NCI-H774 (cell line): Measurements from ENCODE around the gene GPD1L.
"Not testable (repeated sequence)": the region's sequence is repeated elsewhere in the genome, so short reads cannot be mapped to it uniquely, and the experiment has no call there.

Source experiments
- DNase-seq: peaks from one replicate; lab custom pipeline; 2025; lab: John Stamatoyannopoulos, UW

Gene GPD1L

GRCh38 chr3:32106132-32106928 is at the start of gene GPD1L:
Gene GPD1L (plus strand): TSS chr3:32106620. CDS start chr3:32106712, 92 bp downstream.
- DNase-seq, result peak; percentile 87

GRCh38 chr3:32058465-32058864 is 48.0 kb upstream of the GPD1L start:
- DNase-seq, result not testable (repeated sequence)

DNA sequence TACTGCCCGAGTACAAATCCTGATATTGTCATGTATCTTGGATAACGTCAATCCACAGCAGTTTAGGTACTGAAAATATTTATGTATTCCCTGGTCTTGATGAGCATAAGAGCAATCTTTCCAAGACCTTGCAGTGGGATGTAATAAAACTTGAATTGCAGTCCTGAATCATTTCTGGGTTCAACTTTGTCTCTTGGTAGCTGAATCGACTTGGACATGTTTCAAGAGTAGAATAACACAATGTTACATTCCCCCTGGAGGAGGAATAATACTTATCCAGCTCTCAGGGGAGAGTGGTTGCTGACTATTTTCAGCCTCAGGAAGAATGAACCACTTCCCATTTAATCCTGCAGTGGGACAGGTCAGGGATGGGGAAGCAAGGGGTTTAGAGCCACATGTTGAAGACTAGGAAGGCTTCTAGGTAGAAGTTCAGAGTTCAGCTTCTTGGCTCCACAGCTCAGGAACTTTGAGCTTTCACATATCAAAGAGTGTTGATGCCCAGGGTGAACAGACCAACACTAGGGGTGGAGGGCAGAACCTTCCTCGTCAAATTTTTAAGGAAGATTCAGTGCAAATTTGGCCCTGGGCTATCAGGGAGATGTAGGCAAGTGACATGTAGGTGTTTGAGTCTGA is 43.4 kb upstream of the GPD1L start:
- DNase-seq, result no peak

GRCh38 chr3:32066686-32067085 is 39.7 kb upstream of the GPD1L start:
- DNase-seq, result no peak

DNA sequence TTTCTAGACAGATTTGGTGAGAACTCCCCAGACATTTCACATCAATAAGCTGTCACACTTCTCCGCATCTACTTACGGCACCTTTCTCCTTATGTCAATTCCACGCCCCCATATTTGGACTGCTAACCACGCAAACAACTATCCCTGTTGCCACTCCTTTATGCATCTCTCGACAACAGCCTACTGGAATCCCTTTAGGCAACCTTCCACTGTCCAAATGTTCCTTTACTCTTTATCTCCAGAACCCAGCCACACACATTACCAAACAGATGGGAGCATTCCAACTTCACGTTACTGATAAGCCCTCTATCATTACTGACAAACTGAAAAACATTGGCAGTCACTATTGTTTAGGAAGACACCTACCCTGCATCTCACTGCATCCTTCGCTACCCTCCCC is 32.2 kb upstream of the GPD1L start:
- not testable (repeated sequence) for DNase-seq

DNA sequence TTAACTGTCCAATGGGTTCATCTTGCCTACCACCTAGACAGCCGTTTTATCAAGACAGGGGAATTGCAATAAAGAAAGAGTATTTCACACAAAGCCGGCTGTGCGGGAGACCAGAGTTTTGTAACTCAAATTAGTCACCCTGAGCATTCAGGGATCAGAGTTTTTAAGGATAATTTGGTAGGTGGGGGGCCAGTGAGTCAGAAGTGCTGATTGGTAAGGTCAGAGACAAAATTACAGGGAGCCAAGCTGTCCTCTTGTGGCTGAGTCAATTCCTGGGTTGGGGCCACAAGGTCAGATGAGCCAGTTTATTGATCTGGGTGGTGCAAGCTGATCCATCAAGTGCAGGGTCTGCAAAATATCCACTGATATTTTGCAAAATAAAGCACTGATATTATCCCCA is 29.9 kb upstream of the GPD1L start:
- DNase-seq, result no peak

DNA sequence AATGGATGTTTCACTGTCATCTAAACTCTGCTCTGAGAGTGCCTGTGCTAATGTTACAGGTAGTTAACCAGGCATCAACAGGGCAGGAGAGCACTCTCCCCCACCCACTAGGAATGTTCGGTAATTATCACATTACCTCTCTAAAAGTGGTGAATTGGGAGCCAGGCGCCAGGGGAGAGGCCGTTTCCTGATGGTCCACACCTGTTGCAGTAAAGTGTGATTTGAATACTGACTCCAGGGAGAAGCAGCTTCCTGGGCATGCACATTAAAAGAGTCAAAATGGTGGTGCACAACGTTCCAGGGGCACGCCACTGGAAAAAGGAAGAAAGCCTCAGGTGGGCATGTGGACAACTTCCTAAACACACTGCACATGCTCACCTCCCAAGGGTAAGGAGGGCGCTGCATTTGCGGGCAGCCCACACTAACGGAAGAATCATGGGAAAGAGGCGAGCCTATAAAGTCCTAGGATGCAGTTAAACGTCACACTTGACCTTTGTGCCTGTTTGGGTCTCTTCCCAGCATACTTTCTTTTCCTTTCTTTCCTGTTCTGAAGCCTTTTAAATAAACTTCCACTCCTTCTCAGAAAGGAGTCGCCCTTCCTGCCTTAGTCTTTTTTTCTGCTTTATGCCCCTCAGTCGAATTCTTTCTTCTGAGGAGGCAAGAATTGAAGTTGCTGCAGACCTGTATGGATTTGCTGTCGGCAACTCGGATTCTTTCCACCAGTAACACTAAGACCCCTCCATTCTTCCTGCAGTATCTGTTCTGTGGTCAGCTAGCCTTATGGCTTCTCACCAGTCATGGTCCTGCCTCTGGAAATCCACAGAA is 28.9 kb upstream of the GPD1L start:
- DNase-seq, result no peak

- no peak for DNase-seq
These were observed 28.3 kb upstream of the GPD1L start for GRCh38 chr3:32078085-32078634.

- no peak for DNase-seq
These were observed 27.6 kb upstream of the GPD1L start for GRCh38 chr3:32078864-32079263.

GRCh38 chr3:32082721-32083120 is 23.7 kb upstream of the GPD1L start:
- DNase-seq, result no peak

- DNase-seq, result no peak
These were observed 22.6 kb upstream of the GPD1L start for GRCh38 chr3:32083702-32084270.

- DNase-seq, result no peak
These were observed 21.6 kb upstream of the GPD1L start for GRCh38 chr3:32084870-32085269.

- no peak for DNase-seq
These were observed 20.0 kb upstream of the GPD1L start for GRCh38 chr3:32086464-32086863.

GRCh38 chr3:32089476-32089875 is 16.9 kb upstream of the GPD1L start:
- DNase-seq, result no peak

DNA sequence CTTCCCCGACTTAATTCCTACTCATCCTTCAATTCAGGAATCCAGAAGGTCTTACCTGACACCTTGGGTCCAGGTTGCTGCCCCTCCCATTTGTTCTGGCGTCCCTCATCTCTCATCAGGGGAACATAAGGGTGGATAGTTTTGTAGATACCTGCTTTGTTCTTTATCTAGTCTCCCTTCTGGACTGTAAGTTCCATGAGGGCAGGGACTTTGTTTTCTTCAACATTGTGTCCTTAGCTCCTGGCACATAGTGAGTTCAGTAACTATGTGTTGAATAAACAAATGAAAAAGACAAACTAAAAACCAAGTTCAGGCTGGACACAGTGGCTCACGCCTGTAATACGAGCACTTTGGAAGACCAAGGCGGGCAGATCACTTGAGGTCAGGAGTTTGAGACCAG is 13.2 kb upstream of the GPD1L start:
- DNase-seq, result no peak

- DNase-seq, result no peak
These were observed 11.0 kb upstream of the GPD1L start for GRCh38 chr3:32095431-32095830.

DNA sequence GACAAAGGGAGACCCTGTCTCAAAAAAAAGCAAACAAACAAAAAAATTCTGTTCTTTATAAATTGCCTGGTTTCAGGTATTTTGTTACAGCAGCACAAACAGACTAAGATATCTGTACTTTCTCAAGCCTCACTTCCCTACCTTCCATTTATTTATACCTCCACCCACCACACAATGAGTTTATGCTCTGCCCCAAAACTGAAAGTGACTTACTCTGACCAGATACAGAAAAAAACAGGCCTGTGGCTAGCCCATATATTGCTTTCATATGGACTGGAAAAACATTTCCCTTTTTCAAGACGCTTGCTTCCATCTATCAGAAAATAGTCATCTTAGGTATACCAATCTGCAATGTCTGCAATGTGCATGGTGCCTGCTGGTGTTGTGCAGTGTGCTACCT is 8.7 kb upstream of the GPD1L start:
- DNase-seq, result no peak

DNA sequence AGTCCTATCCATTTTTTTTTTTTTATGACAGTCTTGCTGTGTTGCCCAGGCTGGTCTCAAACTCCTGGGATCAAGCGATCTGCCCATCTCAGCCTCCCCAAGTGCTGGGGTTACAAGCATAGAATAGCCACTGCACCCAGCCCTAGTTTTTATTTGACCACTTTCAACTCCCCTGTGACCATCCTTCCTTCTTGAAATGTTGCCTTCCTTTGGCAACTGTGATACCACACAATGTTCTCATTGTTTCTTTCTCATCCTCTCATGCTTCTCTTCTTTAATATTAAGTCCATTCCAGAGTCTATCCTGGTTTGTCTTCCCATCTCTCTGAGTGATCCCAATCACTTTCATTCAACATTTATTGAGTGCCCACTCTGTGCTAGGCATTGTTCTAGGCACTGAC is 7.9 kb upstream of the GPD1L start:
- DNase-seq, result no peak

DNA sequence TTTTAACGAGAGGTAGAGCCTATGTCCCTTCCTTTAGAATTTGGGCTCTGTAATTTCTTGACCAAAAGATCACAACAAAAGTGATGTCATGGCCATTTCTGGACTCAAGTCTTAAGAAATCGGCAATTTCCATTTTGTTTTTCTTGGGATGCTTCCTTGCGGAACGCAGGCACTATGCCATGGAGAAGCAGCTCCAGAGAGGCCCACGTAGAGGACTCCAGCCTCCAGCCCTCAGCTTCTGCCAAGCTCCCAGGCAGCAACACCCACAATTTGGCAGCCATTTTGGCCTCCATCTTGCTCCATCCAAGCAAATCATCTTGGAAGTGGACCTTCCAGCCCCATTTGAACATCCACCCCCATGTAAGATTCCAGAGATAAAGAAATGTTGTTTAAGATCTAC is 6.0 kb upstream of the GPD1L start:
- no peak for DNase-seq

- DNase-seq, result no peak
These were observed 4.1 kb upstream of the GPD1L start for GRCh38 chr3:32102289-32102688.

- no peak for DNase-seq
These were observed 1.9 kb upstream of the GPD1L start for GRCh38 chr3:32104492-32104891.
